Osteoblast (primary cell): ENCODE results near the gene STK32A. TPM values are rescaled to one million over a fixed set of nuclear protein-coding genes. Genes with fewer than 3 reads are reported as not detected.

Experiments
- DNase-seq: peaks from one replicate; pipeline ENCODE4 v3.0.0; 2011; ENCODE audit warnings: low spot score, mixed read lengths; ENCODE audit not compliant: insufficient read length; ENCODE audit errors: missing footprints
- H2AFZ ChIP-seq: 2 replicates; pipeline ENCODE4 v1.6.0; 2011; ENCODE audit warnings: mild to moderate bottlenecking, low read length
- H3K27ac ChIP-seq: 2 replicates; pipeline ENCODE4 v1.5.1; 2011; ENCODE audit warnings: mild to moderate bottlenecking, low read depth, low read length, moderate library complexity
- H3K27me3 ChIP-seq: 2 replicates; pipeline ENCODE4 v1.6.0; 2012; ENCODE audit warnings: mild to moderate bottlenecking, control low read depth, inconsistent platforms, low read length, moderate library complexity; ENCODE audit not compliant: insufficient read depth
- H3K36me3 ChIP-seq: 2 replicates; pipeline ENCODE4 v1.5.1; 2011; ENCODE audit warnings: mild to moderate bottlenecking, low read length, control low read depth, moderate library complexity; ENCODE audit not compliant: insufficient read depth
- H3K4me1 ChIP-seq: 2 replicates; pipeline ENCODE4 v1.5.1; 2011; ENCODE audit warnings: mild to moderate bottlenecking, low read length, control low read depth, moderate library complexity; ENCODE audit not compliant: insufficient read depth
- H3K4me2 ChIP-seq: 2 replicates; pipeline ENCODE4 v1.6.0; 2011; ENCODE audit warnings: mild to moderate bottlenecking, low read length; ENCODE audit not compliant: insufficient read depth
- H3K4me3 ChIP-seq: fragments of 200-600 bp; sonication (generic); 3 replicates; pipeline ENCODE4 v1.5.1; 2012; ENCODE audit warnings: mild to moderate bottlenecking, low read length, inconsistent platforms; ENCODE audit not compliant: insufficient read depth
- H3K79me2 ChIP-seq: 2 replicates; pipeline ENCODE4 v1.6.0; 2012; ENCODE audit warnings: mild to moderate bottlenecking, low read length, control low read depth, inconsistent platforms; ENCODE audit not compliant: insufficient read depth
- H3K9me3 ChIP-seq: 2 replicates; pipeline ENCODE4 v1.5.1; 2011; ENCODE audit warnings: low read depth, low read length, control low read depth
- H4K20me1 ChIP-seq: 2 replicates; pipeline ENCODE4 v1.6.0; 2012; ENCODE audit warnings: mild to moderate bottlenecking, low read length, control low read depth; ENCODE audit not compliant: insufficient read depth
- CTCF ChIP-seq: IDR thresholded peaks from 2 replicates; pipeline ENCODE4 v1.5.1; 2011; ENCODE audit warnings: mild to moderate bottlenecking, low read depth, low read length, moderate library complexity; ENCODE audit errors: extremely low read depth
- total RNA-seq: library from RNA; depleted of rRNA; stranded (reverse); fragments of >200 nt; gene quantifications from 2 replicates; pipeline ENCODE4 v1.2.3, GENCODE V29; 2012

The STK32A gene
- total RNA-seq, 1 donor: 1.8 TPM

- Histone ChIP-seq H4K20me1 (no peaks in the 10 kb centered on the region), H3K4me2 (no peak overlapping the region), H2AFZ (peak overlapping the region; percentile 10), H3K9me3 (no peaks in the 10 kb centered on the region), H3K27ac (peak overlapping the region; percentile 13), H3K79me2 (no peaks in the 10 kb centered on the region), H3K36me3 (no peaks in the 10 kb centered on the region), H3K4me3 (no peak overlapping the region), H3K27me3 (no peaks in the 10 kb centered on the region), H3K4me1 (peaks cover 12% of the 10 kb centered on the region)
- TF ChIP-seq CTCF: no peak
- DNase-seq: peak; percentile 43
Measured at GRCh38 chr5:147348046-147348445, 113.2 kb downstream of the STK32A start.

GRCh38 chr5:147348451-147348850 lies 113.6 kb downstream of the STK32A start:
- no peak for TF ChIP-seq CTCF
- Histone ChIP-seq H3K27me3 (no peaks in the 10 kb centered on the region), H3K79me2 (no peaks in the 10 kb centered on the region), H3K9me3 (no peaks in the 10 kb centered on the region), H3K4me3 (no peak overlapping the region), H3K27ac (no peak overlapping the region), H3K4me2 (no peak overlapping the region), H2AFZ (no peak overlapping the region), H3K4me1 (peaks cover 12% of the 10 kb centered on the region), H3K36me3 (no peaks in the 10 kb centered on the region), H4K20me1 (no peaks in the 10 kb centered on the region)
- no peak for DNase-seq

GRCh38 chr5:147349241-147349640 lies 114.4 kb downstream of the STK32A start:
- Histone ChIP-seq H3K27ac (no peak overlapping the region), H3K4me1 (peaks cover 12% of the 10 kb centered on the region), H3K4me2 (no peak overlapping the region), H3K27me3 (peaks cover 1% of the 10 kb centered on the region), H3K79me2 (no peaks in the 10 kb centered on the region), H3K4me3 (no peak overlapping the region), H4K20me1 (no peaks in the 10 kb centered on the region), H3K36me3 (no peaks in the 10 kb centered on the region), H3K9me3 (no peaks in the 10 kb centered on the region), H2AFZ (no peak overlapping the region)
- DNase-seq: no peak
- no peak for TF ChIP-seq CTCF

- Histone ChIP-seq H3K79me2 (no peaks in the 10 kb centered on the region), H3K27ac (no peak overlapping the region), H3K4me1 (no peaks in the 10 kb centered on the region), H2AFZ (no peak overlapping the region), H4K20me1 (no peaks in the 10 kb centered on the region), H3K4me3 (no peak overlapping the region), H3K9me3 (no peaks in the 10 kb centered on the region), H3K36me3 (no peaks in the 10 kb centered on the region), H3K27me3 (peaks cover 3% of the 10 kb centered on the region), H3K4me2 (no peak overlapping the region)
- peak; percentile 58 for DNase-seq
- TF ChIP-seq CTCF: no peak
Measured at GRCh38 chr5:147359101-147359500, 124.3 kb downstream of the STK32A start.
